GM18498 (cell line): Measurements from ENCODE around the gene FRMD5.
"Not testable (repeated sequence)": the region's sequence is repeated elsewhere in the genome, so short reads cannot be mapped to it uniquely, and the experiment has no call there.

Experiments
- ATAC-seq: cut with Tn5 transposase; IDR thresholded peaks from one replicate; pipeline ENCODE4 v1.9.1; 2021; ENCODE audit warnings: mild to moderate bottlenecking, moderate library complexity; ENCODE audit not compliant: unreplicated experiment

Gene FRMD5

GRCh38 chr15:43867096-43867495 lies 328.0 kb downstream of the FRMD5 start:
- no peak for ATAC-seq

- not testable (repeated sequence) for ATAC-seq
Observed at GRCh38 chr15:43866636-43867035, 328.4 kb downstream of the FRMD5 start.

- ATAC-seq = no peak
Observed at GRCh38 chr15:43859546-43859945, 335.5 kb downstream of the FRMD5 start.

GRCh38 chr15:43854801-43855200 lies 340.3 kb downstream of the FRMD5 start:
- no peak for ATAC-seq

GRCh38 chr15:43852607-43853006 lies 342.5 kb downstream of the FRMD5 start:
- ATAC-seq = no peak

GRCh38 chr15:43851251-43851650 lies 343.8 kb downstream of the FRMD5 start:
- no peak for ATAC-seq

- no peak for ATAC-seq
Observed at GRCh38 chr15:43845421-43845820, 349.6 kb downstream of the FRMD5 start.

- ATAC-seq = not testable (repeated sequence)
Observed at GRCh38 chr15:43832485-43832884, 362.6 kb downstream of the FRMD5 start.

- not testable (repeated sequence) for ATAC-seq
Observed at GRCh38 chr15:43831519-43832052, 363.5 kb downstream of the FRMD5 start.

- ATAC-seq = not testable (repeated sequence)
Observed at GRCh38 chr15:43830691-43831275, 364.3 kb downstream of the FRMD5 start.

GRCh38 chr15:43829951-43830540 lies 365.0 kb downstream of the FRMD5 start:
- not testable (repeated sequence) for ATAC-seq

- ATAC-seq = no peak
Observed at GRCh38 chr15:43828061-43828657, 366.9 kb downstream of the FRMD5 start.

- peak; percentile 74 for ATAC-seq
Observed at GRCh38 chr15:43826508-43827341, 368.3 kb downstream of the FRMD5 start, which contains the start of gene WDR76. WDR76 (plus strand) TSS chr15:43827002; CDS start chr15:43827033, 31 bp downstream.

GRCh38 chr15:43826029-43826507 lies 369.0 kb downstream of the FRMD5 start:
- no peak for ATAC-seq

- not testable (repeated sequence) for ATAC-seq
Observed at GRCh38 chr15:43825305-43825704, 369.8 kb downstream of the FRMD5 start.

GRCh38 chr15:43824302-43825246 lies 370.5 kb downstream of the FRMD5 start, which contains the start of gene MFAP1:
MFAP1 (minus strand) TSS chr15:43824690; CDS start chr15:43824569, 121 bp downstream.
- ATAC-seq = peak; percentile 76

- ATAC-seq = no peak
Observed at GRCh38 chr15:43821505-43821904, 373.6 kb downstream of the FRMD5 start.
